GM18909 (cell line): ENCODE measurements around the gene RSPH3.
"Not testable (repeated sequence)": the region's sequence is repeated elsewhere in the genome, so short reads cannot be mapped to it uniquely, and the experiment has no call there.

Experiments used
- ATAC-seq: cut with Tn5 transposase; IDR thresholded peaks from one replicate; pipeline ENCODE4 v1.9.1; 2021; ENCODE audit warnings: mild to moderate bottlenecking; ENCODE audit not compliant: unreplicated experiment, poor library complexity

RSPH3 gene

GRCh38 chr6:158987657-158988056 lies 12.3 kb downstream of the RSPH3 start:
- no peak for ATAC-seq

GRCh38 chr6:158978757-158979156 lies 21.2 kb downstream of the RSPH3 start:
- ATAC-seq, result no peak

GRCh38 chr6:158977382-158977781 lies 22.6 kb downstream of the RSPH3 start:
- no peak for ATAC-seq

GRCh38 chr6:158972241-158973233 lies 27.5 kb downstream of the RSPH3 start:
- ATAC-seq, result no peak

- ATAC-seq, result no peak
These were observed 29.2 kb downstream of the RSPH3 start for GRCh38 chr6:158970640-158971275.

- ATAC-seq, result no peak
These were observed 30.9 kb downstream of the RSPH3 start for GRCh38 chr6:158969148-158969547.

GRCh38 chr6:158963020-158963808 lies 36.8 kb downstream of the RSPH3 start:
- no peak for ATAC-seq

- ATAC-seq, result no peak
These were observed 37.6 kb downstream of the RSPH3 start for GRCh38 chr6:158962371-158962770.

GRCh38 chr6:158960026-158960425 lies 40.0 kb downstream of the RSPH3 start:
- no peak for ATAC-seq

GRCh38 chr6:158959552-158959951 lies 40.5 kb downstream of the RSPH3 start:
- no peak for ATAC-seq

GRCh38 chr6:158958504-158959386 lies 41.3 kb downstream of the RSPH3 start:
- no peak for ATAC-seq

GRCh38 chr6:158955255-158955654 lies 44.7 kb downstream of the RSPH3 start:
- ATAC-seq, result no peak

- no peak for ATAC-seq
These were observed 45.2 kb downstream of the RSPH3 start for GRCh38 chr6:158954753-158955152.

- not testable (repeated sequence) for ATAC-seq
These were observed 48.0 kb downstream of the RSPH3 start for GRCh38 chr6:158952011-158952410.

- not testable (repeated sequence) for ATAC-seq
These were observed 48.4 kb downstream of the RSPH3 start for GRCh38 chr6:158951565-158951964.

GRCh38 chr6:158947284-158947683 lies 52.7 kb downstream of the RSPH3 start:
- no peak for ATAC-seq

GRCh38 chr6:158943380-158944032 lies 56.5 kb downstream of the RSPH3 start:
- no peak for ATAC-seq

GRCh38 chr6:158942349-158942748 lies 57.7 kb downstream of the RSPH3 start:
- no peak for ATAC-seq

- no peak for ATAC-seq
These were observed 58.8 kb downstream of the RSPH3 start for GRCh38 chr6:158941246-158941645.
